DMS53 treated with DMSO at 0.1 percent for 48 hours (cell line): ENCODE results near the gene EPHB1.
A peak's percentile ranks its signal among the peaks of the same experiment; 100 is the strongest.
"Not testable (repeated sequence)": the region's sequence is repeated elsewhere in the genome, so short reads cannot be mapped to it uniquely, and the experiment has no call there.

Experiments used
- DNase-seq: peaks from one replicate; lab custom pipeline; 2025; ENCODE audit not compliant: unreplicated experiment; lab: John Stamatoyannopoulos, UW

The EPHB1 gene

DNA sequence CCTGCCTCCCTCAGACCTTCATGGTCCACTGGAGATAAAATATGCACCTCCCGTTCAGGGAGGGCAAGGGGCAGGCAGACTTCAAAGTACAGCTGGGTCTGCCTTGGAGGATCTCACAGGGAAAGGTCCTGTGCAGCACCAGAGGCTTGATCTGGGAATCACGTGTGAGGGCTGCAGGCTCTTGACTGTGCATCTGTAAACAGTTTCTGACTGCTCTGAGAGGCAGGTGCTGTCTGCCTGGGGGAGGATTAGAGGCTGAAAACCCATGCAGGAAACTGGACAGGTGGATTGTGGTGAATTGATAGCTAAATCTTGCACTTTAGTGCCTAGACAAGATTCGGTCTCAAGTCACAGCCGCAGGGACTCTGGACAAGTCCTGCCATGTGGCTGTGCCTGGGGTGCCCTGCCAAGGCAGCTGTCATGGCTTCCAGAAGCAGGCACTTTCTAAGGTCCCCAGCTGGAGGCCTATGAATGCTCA is 239.3 kb downstream of the EPHB1 start:
- peak; percentile 94 for DNase-seq

DNA sequence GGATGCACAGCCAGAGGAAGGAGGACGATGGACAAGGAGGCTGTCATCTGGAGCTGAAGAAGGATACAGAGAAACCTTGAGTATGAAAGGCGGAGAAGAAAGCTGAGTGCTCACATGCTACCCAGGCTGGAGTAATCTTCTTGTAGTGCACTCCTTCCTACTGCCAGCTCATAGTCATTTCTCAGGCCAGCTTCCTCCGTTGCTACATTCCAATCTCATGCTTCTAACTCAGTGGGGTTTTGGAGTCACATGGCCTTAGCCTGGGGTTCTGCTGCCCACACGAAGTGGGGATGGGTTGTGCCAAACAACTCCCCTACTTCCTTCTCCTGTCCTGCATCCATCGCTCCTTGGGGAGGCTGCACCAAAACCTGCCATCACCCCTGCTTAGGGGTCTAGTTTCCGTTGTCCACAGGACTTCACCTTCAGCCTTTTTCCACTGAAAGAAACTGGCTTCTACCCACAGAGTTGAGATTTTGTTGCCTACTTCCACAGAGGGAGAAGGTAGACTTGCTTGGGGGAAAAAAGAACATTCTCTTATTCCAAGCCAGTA is 239.9 kb downstream of the EPHB1 start:
- no peak for DNase-seq

DNA sequence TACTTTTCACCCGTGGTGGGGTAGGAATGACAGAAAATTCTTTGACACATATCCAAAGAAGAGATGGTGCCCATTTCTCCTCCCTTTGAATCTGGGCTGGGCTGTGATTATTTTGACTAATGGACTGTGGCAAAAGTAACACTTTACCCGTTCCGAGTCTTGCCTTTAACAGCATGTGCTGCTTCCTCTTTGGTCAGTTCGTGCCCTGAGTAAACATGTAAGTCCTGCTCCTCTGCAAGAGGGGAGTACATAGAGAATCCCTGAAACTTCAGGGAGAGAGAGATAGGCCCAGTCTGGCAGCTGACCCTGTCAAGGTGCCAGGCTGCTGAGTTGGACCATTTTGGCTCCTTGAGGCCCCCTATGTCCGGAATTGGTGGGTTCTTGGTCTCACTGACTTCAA is 243.1 kb downstream of the EPHB1 start:
- DNase-seq = no peak

DNA sequence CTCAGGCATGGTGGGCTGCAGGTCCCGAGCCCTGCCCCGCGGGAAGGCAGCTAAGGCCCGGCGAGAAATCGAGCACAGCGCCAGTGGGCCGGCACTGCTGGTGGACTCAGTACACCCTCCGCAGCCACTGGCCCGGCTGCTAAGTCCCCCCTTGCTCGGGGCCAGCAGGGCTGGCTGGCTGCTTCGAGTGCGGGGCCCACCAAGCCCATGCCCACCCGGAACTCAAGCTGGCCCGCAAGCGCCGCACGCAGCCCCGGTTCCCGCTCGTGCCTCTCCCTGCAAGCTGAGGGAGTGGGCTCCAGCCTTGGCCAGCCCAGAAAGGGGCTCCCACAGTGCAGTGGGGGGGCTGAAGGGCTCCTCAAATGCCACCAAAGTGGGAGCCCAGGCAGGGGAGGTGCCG is 244.5 kb downstream of the EPHB1 start:
- DNase-seq = not testable (repeated sequence)

DNA sequence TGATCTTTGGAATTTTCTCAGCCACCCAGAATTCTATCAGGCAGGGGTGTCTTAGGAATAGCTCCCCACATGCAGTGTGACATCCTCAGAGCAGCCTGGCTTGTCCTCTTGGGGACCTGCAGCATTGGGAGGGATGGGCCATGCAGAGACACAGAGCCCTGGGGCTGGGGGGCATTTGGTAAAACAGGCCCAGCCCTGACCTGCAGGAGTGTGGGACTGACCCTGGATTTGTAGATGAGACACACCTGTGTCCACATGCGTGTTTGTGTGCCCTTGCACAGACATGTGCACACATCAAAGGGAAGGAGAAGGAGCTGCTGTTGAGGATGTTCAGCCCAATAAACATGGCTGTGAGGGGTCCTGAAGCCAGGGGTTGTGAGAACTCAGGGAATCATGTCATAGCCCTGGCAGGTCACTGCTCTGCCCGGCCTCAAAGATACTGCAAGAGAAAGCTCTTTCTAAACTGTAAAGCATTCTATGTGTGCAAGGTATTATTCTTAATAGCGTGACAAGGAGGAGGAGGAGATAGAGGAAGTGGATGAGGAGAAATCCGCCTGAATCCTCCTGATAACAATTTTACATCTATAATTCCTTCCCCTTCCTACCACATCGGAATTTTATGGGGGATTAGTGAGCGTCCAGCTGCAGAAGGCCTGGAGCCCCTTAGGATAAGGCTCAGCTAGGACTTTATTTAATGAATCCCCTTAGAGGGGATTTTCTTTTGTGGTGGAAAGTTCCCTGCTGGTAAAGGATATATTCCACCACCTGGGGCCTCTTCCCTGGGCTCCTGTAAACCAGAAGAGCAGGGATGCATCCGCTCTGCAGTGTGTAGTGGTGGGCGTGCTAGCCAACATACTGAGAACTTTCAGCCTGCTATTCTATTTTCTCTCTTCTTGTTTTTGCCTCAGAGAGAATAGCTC is 245.5 kb downstream of the EPHB1 start:
- no peak for DNase-seq

DNA sequence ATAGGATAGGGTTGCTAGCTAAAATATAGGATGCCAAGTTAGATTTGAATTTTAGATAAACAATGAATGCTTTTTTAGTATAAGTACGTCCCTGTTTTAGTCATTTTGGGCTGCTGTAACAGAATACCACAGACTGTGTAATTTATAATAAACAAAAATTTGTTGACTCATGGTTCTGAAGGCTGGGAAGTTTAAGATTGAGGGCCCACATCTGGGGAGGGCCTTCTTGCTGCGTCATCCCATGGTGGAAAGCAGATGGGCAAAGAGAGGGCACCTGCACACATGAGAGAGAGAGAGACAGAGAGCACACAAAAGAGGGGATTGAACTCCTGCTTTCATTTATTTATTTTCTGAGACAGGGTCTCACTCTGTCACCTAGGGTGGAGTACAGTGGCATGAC is 246.5 kb downstream of the EPHB1 start:
- DNase-seq = no peak

DNA sequence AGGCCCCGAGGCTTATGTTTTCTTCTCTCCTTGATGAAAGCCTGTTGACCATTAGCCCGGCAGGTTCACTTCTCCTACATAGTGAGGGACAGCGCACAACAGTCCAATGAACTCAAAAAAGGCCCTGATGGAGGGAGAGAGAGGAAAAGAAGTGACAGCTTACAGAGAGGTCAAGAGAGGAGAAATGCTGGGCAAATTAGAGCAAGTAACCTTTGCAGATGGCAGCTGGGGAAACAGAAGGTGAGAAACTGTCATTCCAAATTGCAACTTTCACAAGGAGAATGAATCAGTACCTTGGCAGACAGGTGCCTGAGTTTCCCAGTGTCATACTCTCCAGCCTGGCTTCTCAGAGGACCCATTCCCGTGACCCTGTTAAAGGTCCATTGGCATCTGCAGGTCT is 252.0 kb downstream of the EPHB1 start:
- no peak for DNase-seq

DNA sequence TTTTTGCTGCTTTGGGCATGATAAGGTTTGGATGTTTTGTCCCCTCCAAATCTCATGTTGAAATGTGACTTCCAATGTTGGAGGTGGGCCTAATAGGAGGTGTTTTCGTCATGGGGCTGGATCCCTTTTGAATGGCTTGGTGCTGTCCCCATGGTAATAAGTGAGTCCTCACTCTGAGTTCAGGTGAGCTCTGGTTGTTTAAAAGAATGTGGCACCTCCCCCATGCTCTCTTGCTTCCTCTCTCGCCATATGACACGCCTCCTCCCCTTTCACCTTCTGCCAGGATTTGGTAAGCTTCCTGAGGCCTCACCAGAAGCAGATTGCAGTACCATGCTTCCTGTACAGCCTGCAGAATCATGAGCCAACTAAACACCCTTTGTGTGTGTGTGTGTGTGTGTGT is 255.5 kb downstream of the EPHB1 start:
- DNase-seq = no peak

DNA sequence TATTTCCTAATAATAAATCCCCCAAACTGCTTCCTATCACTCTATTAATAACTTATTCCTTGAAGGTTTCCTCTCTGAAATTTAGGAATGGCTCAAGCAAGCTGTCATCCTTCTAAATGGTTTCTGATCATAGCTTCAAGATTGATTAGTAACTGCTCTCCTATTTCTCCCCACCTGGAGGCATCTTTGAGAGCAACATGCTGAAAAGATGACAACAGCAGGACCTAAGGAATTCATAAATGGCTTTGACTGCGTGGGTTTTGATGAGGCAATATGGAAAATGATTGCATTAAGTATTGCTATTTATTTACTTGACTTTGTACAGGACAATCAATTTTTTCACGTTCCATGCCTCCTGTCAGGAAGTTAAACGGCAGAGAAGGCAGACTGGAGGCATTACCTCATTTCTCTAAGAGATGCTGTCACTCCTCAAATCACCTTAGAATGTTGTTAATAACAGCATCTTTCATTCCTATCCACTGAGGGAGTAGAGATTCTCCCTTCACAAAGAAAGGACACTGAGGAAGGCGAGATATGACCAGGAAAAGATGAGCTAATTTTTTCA is 256.4 kb downstream of the EPHB1 start:
- DNase-seq = no peak

DNA sequence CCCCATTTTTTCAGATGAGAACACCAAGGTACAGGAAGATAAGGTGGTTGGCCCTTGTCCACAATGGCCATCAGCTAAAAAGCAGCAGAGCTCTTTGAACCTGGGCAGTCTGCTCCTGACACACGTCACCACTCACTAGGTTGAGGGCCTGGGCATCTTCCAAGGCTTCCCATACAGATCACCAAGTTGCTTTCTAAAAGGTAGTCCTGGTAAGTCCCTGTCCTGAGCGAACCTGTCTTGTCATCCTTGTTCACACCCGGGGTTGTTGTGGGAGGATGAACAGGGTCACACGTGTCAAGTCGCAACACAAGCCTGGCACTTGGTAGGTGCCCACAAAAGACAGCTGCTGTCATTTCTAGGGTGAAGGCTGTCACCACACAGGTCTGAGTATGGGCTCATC is 260.4 kb downstream of the EPHB1 start:
- DNase-seq = no peak

DNA sequence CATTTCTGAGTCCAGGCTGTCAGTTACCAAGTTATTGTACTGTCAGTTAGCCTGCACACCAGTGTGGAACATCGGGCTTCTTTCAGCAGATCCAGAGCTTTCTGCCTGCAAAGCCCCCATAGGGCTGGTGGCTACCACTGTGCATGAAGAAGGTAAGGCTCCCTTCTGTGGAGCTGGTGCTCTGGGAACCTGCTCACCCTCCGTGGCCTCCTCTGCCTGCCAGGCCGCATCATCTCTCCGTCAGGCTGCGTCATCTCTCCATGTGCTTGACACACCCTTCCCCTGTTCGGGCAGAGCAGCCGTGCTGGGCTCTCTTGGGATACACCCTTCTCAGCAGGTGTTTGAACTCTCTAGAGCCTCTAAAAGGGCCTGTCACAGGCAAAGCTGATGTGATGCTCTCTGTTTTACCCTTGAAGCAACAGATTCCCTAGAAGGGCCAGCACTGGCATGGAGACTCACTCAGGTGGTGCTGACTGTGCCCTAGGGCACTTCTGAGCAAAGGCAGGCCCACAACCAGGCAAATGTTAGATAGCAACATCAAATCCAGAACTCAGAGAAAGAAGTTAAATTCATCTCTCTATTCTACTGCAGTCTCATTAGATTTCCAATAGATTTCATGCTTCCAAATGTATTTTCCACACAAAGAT is 261.1 kb downstream of the EPHB1 start:
- peak; percentile 15 for DNase-seq

DNA sequence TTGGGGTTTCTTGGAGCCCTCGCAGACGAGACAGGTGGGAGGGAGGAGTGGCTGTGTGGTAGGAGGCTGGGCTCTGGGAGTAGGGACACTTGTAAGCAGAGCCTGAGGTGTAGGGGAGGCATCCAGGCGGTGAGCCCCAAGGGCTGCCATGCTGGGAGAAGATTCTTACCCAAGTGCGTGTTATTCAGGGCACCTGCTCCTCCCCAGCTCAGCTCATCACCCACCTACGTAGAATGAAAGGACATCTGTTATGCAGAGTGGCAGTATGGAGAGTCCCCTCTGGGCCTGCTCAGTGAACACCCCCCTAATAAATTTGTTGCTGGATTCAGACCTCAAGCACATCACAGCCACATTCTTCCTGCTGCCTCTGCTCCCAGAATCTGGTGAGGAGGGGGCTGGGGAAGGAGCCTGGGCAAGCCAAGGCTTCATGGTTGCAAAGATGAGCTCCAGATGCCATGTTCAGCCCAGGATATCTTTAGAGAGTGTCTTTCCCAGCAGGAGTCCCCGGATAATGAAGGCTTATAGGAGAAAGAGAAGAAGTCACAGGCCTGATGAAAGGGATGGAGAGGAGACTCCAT is 261.8 kb downstream of the EPHB1 start:
- no peak for DNase-seq

DNA sequence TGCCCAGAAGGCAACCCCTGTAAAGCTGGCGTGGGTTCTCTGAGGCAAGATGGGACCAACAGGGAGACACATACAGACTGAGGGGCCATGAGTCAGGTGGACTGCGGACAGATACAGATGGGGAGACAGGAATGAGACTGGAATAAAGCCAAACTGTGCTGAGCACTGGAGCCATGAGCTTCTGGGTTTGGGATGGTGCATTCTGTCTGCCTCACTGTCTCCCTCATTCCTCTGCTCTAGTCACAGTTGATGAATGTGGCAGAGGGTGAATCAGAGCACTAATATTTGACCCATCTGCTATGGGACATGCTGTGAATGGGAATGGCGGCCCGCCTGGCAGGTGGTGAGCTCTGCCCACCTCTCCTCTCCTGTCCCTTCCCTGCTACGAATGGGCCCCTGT is 262.9 kb downstream of the EPHB1 start:
- no peak for DNase-seq

DNA sequence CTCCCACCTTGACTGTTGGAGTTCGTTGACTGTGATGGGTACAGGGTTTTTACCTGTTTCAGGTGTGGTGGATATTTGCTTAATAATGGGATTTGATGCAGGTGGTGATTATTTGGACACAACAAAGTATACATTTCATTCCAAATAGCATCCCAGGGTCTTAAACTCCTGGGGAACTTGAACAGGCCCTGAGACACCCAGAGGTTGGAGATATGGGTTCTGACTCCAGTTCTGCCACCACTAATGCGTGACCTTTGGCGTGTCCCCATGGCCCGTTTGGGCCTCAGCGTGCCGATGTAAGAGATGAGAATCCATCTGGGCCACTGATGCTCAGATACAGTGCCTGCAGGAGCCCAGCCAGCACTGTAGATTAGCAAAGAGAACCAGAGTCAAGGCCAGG is 264.5 kb downstream of the EPHB1 start:
- no peak for DNase-seq

DNA sequence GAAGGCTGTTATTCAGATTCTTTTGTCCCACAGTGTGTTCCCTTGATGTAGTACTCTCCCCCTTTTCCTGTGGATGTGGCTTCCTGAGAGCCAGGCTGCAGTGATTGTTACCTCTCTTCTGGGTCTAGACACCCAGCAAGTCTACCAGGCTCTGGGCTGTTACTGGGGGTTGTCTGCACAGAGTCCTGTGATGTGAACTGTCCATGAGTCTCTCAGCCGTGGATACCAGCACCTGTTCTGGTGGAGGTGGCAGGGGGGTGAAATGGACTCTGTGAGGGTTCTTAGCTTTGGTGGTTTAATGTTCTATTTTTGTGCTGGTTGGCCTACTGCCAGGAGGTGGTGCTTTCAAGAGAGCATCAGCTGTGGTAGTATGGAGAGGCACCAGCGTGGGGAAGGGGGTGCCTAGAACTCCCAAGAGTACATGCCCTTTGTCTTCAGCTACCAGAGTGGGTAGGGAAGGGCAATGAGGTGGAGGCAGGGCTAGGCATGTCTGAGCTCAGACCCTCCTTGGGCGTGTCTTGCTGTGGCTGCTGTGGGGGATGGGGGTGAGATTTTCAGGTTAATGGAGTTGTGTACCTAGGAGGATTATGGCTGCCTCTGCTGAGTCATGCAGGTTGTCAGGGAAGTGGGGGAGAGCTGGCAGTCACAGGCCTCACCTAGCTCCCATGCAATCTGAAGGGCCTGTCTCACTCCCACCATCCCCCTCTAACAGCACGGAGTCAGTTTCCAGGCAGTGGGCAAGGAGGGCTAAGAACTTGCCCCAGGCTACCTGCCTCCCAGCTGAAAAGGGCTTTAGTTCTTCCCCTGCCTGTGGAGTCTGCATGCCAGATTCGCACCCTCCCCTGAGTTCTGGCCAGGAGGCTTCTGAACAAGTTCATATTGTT is 272.0 kb downstream of the EPHB1 start:
- DNase-seq = peak; percentile 56

DNA sequence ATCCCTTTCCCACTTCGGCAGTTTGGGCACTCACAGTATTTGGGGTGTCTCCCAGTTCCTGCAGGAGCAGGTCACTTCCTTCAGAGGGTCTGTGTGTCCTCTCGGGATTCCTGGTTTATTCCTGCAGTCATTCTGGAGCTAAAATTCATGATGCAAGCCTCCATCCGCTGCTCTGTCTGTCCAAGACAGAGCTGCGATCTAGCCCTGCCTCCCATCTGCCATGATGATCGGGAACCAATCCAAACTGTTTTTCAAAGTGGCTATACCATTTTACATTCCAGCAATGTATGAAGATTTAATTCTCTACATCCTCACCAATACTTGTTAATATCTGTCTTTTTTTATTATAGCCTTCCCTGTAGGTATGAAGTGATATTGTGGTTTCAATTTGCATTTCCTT is 273.0 kb downstream of the EPHB1 start:
- DNase-seq = peak; percentile 8

DNA sequence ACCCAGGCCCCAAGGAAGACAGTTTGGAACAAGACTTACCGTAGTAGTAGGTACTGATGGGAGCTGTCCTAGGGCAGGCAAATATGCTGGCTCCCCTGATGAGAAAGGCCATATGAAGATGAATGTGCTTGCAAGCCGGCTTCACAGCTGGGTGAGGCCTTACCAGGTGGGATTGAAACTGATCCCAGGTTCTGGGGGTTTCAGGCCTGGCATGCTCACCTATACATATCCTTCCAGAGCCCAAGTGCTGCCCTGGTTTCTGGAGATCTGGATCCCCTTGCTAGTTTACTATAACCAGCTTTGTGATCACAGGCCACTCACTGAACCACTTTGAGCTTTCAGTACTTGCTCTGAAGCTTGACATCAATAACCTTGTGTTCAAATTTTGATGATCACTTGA is 274.3 kb downstream of the EPHB1 start:
- no peak for DNase-seq

DNA sequence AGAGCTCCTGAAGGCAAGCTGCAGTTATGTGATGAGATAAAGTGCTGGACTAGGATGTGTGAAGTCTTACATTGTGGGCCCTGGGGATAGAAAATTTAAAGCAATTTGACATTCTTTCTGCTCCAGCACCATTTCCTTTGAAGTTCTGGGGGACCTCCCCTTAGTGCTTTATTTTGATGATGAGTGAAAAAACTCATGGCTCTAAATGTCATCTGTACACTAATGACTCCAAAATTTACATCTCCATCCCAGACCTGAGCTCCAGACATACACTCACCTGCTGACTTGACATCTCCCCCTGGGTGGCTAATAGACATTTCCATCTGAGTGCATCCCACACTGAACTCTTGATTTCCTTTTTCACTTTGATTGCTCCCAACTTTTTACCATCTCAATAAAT is 276.4 kb downstream of the EPHB1 start:
- DNase-seq = no peak

DNA sequence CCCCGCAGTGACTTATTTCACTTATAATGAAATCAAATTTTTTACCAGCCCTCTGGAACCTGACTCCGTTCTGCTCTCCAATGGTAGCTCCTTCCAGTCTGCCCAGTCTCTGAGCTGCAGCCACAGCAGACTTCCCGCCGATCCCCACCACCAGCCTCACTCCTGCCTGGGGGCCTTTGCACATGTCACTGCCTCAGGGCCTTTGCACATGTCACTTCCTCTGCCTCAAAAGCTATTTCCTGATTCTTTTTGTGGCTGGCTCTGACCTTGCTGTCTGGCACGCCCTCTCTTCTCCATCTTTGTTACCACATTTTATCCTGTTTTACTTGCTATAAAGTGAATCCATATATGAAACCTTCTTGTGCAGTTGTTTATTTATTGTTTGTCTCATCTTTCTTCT is 277.4 kb downstream of the EPHB1 start:
- no peak for DNase-seq

DNA sequence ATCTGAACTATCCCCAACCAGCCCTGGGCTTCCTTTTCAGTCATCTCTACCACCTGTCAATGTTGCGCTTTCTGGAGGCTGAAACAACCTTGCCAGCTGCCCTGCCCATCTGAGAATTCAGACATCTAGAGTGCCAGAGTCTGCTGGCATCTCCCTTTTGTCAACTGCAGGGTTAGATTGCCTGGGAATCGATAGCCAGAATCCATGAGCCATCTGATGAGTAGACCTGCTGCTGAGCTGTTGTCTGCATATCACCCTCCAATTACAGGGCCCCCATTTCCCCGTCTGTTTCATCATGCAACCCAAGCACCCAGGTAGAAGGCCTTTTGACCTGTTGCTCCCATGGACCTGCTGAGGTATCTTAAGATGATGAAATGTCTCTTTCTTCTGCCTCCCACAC is 280.1 kb downstream of the EPHB1 start:
- DNase-seq = no peak
